Measurements from ENCODE around the gene AIM2. TPM values are rescaled to one million over a fixed set of nuclear protein-coding genes. Genes with fewer than 3 reads are reported as not detected.
A peak's percentile ranks its signal among the peaks of the same experiment; 100 is the strongest.
"Not testable (repeated sequence)": the region's sequence is repeated elsewhere in the genome, so short reads cannot be mapped to it uniquely, and the experiment has no call there.

Gene AIM2
- polyA plus RNA-seq, 1 donor (not counting 4 experiments of a cell fraction or from before 2014, with no cell fraction given): 0.33 TPM

DNA sequence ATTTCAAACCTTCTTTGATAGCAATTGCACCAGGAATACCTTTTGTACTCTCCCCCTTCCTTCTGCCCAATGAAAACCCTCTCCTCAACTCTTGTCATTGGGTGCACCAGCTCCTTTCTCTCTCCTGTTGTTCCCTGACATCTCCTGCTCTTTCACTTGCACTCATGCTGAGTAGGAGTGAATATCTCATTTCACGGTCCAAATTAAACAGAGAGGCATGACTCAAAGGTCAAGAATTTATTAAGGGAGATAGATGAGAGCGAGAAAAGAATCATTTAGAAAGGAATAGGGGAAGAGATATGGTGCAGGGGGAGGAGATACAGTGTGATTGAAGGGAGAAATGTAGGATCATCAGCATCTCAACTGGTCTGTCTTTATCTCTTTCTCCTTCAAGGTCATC is 22.1 kb downstream of the AIM2 start:
- FAIRE-seq (peak; percentile 60), DNase-seq (ENCODE audit: low read depth, low spot score) (no peak)
- no peaks in the 10 kb centered on the region for H3K79me2 ChIP-seq (ENCODE audit: control insufficient read depth, insufficient read depth, low read length)
- no peaks in the 10 kb centered on the region for H3K9me1 ChIP-seq (ENCODE audit: control insufficient read depth, extremely low read depth, insufficient read depth, low read length)
- no peak overlapping the region for H3K4me3 ChIP-seq (ENCODE audit: control insufficient read depth in 2 of 3, extremely low read depth in 1 of 3, insufficient read depth in 2 of 3, low read depth in 1 of 3, low read length in 3 of 3)
- H3K9me3 ChIP-seq (ENCODE audit: control insufficient read depth, low read depth, low read length): no peaks in the 10 kb centered on the region
- H2AFZ ChIP-seq (ENCODE audit: control insufficient read depth, low read length): no peak overlapping the region
- no peak overlapping the region for H3K9ac ChIP-seq (ENCODE audit: control insufficient read depth, extremely low read depth, insufficient read depth, low read length)
- H3K36me3 ChIP-seq (ENCODE audit: control insufficient read depth in 2 of 2, extremely low read depth in 1 of 2, insufficient read depth in 2 of 2, low read length in 2 of 2): peaks cover 16 to 17% of the 10 kb centered on the region in 2 experiments
- peaks cover 29% of the 10 kb centered on the region for H3K4me1 ChIP-seq (ENCODE audit: control insufficient read depth, extremely low read depth, insufficient read depth, low read length)
- no peak overlapping the region for H3K27ac ChIP-seq (ENCODE audit: control insufficient read depth, insufficient read depth, low read length)
- TF ChIP-seq EZH2 (IDR thresholded peaks at IDR 0.05; ENCODE audit: low read length) (no peak), CTCF (optimal IDR thresholded peaks at IDR 0.05 in 1 of 3, IDR thresholded peaks at IDR 0.05 in 1 of 3, conservative IDR thresholded peaks at IDR 0.05 in 1 of 3; ENCODE audit: extremely low read depth in 1 of 3, insufficient read depth in 2 of 3, low read length in 3 of 3) (no peak)
- peak overlapping the region; percentile 54 for H3K4me2 ChIP-seq (ENCODE audit: control insufficient read depth, extremely low read depth, insufficient read depth, low read depth, low read length)
- no peaks in the 10 kb centered on the region for H3K27me3 ChIP-seq (ENCODE audit: control insufficient read depth, extremely low read depth, insufficient read depth, low read length)
- no peaks in the 10 kb centered on the region for H4K20me1 ChIP-seq (ENCODE audit: control insufficient read depth, extremely low read depth, insufficient read depth, low read length)
- dilution Hi-C loops (cut with MboI; ENCODE audit: extremely low pct_ligation_motif_present, low sequenced_read_pairs): no loop called here

GRCh38 chr1:159051436-159051835 is 25.1 kb downstream of the AIM2 start:
- peaks cover 29% of the 10 kb centered on the region for H3K4me1 ChIP-seq (ENCODE audit: control insufficient read depth, extremely low read depth, insufficient read depth, low read length)
- H3K9me3 ChIP-seq (ENCODE audit: control insufficient read depth, low read depth, low read length): no peaks in the 10 kb centered on the region
- H3K4me3 ChIP-seq (ENCODE audit: control insufficient read depth in 2 of 3, extremely low read depth in 1 of 3, insufficient read depth in 2 of 3, low read depth in 1 of 3, low read length in 3 of 3): no peak overlapping the region
- DNase-seq (ENCODE audit: low read depth, low spot score) (no peak), FAIRE-seq (no peak)
- H3K79me2 ChIP-seq (ENCODE audit: control insufficient read depth, insufficient read depth, low read length): no peaks in the 10 kb centered on the region
- H3K9me1 ChIP-seq (ENCODE audit: control insufficient read depth, extremely low read depth, insufficient read depth, low read length): no peaks in the 10 kb centered on the region
- TF ChIP-seq EZH2 (IDR thresholded peaks at IDR 0.05; ENCODE audit: low read length) (no peak), CTCF (optimal IDR thresholded peaks at IDR 0.05 in 1 of 3, IDR thresholded peaks at IDR 0.05 in 1 of 3, conservative IDR thresholded peaks at IDR 0.05 in 1 of 3; ENCODE audit: extremely low read depth in 1 of 3, insufficient read depth in 2 of 3, low read length in 3 of 3) (no peak)
- dilution Hi-C loops (cut with MboI; ENCODE audit: extremely low pct_ligation_motif_present, low sequenced_read_pairs): no loop called here
- peaks cover 16 to 19% of the 10 kb centered on the region in 2 experiments for H3K36me3 ChIP-seq (ENCODE audit: control insufficient read depth in 2 of 2, extremely low read depth in 1 of 2, insufficient read depth in 2 of 2, low read length in 2 of 2)
- no peak overlapping the region for H3K9ac ChIP-seq (ENCODE audit: control insufficient read depth, extremely low read depth, insufficient read depth, low read length)
- no peak overlapping the region for H2AFZ ChIP-seq (ENCODE audit: control insufficient read depth, low read length)
- no peak overlapping the region for H3K4me2 ChIP-seq (ENCODE audit: control insufficient read depth, extremely low read depth, insufficient read depth, low read depth, low read length)
- H3K27me3 ChIP-seq (ENCODE audit: control insufficient read depth, extremely low read depth, insufficient read depth, low read length): no peaks in the 10 kb centered on the region
- H4K20me1 ChIP-seq (ENCODE audit: control insufficient read depth, extremely low read depth, insufficient read depth, low read length): no peaks in the 10 kb centered on the region
- H3K27ac ChIP-seq (ENCODE audit: control insufficient read depth, insufficient read depth, low read length): no peak overlapping the region

DNA sequence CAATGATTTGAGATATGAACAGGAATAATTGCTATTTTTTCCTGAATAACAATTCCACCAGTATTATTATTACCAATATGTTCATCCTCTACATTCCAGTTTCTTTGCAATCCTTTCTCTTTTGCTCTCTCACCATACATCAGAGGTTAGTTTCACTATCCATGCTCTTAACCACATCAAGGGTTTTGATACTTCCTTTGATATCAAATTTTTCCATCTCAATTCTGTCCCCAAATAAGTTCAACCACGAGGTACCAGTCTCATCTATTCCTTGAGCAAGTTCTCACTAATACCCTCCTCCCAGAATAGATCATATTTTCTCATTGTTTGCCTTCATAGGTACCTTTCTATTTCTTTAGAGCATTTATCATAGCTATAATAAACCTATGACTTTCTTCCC is 30.1 kb downstream of the AIM2 start:
- H3K9ac ChIP-seq (ENCODE audit: control insufficient read depth, extremely low read depth, insufficient read depth, low read length); H3K4me1 ChIP-seq (ENCODE audit: control insufficient read depth, extremely low read depth, insufficient read depth, low read length); dilution Hi-C loops (cut with MboI; ENCODE audit: extremely low pct_ligation_motif_present, low sequenced_read_pairs); H2AFZ ChIP-seq (ENCODE audit: control insufficient read depth, low read length); H3K27me3 ChIP-seq (ENCODE audit: control insufficient read depth, extremely low read depth, insufficient read depth, low read length); H3K4me2 ChIP-seq (ENCODE audit: control insufficient read depth, extremely low read depth, insufficient read depth, low read depth, low read length); H3K79me2 ChIP-seq (ENCODE audit: control insufficient read depth, insufficient read depth, low read length); H3K9me3 ChIP-seq (ENCODE audit: control insufficient read depth, low read depth, low read length); H3K36me3 ChIP-seq (ENCODE audit: control insufficient read depth in 2 of 2, extremely low read depth in 1 of 2, insufficient read depth in 2 of 2, low read length in 2 of 2); H4K20me1 ChIP-seq (ENCODE audit: control insufficient read depth, extremely low read depth, insufficient read depth, low read length); H3K9me1 ChIP-seq (ENCODE audit: control insufficient read depth, extremely low read depth, insufficient read depth, low read length); H3K4me3 ChIP-seq (ENCODE audit: control insufficient read depth in 2 of 3, extremely low read depth in 1 of 3, insufficient read depth in 2 of 3, low read depth in 1 of 3, low read length in 3 of 3); H3K27ac ChIP-seq (ENCODE audit: control insufficient read depth, insufficient read depth, low read length); FAIRE-seq; DNase-seq (ENCODE audit: low read depth, low spot score): not testable (repeated sequence)
